Right atrium auricular region (tissue), 2 donors: Measurements from ENCODE around the gene MED20. TPM values are rescaled to one million over a fixed set of nuclear protein-coding genes. Genes with fewer than 3 reads are reported as not detected.

Experiments used
- DNase-seq: peaks from one replicate; pipeline ENCODE4 v3.0.0-alpha.2; 2019; ENCODE audit warnings: low spot score
- H3K27ac ChIP-seq, 2 donors: fragments of 200-600 bp; sonication (generic); 1 replicate in 1 of 2; 2 replicates in 1 of 2; pipeline ENCODE4 v1.5.1; 2016 to 2019
- H3K27me3 ChIP-seq, 2 donors: fragments of 200-600 bp; sonication (generic); one replicate each; pipeline versions ENCODE4 v1.5.1 to v1.6.0; 2017 to 2019
- H3K36me3 ChIP-seq: fragments of 200-600 bp; sonication (generic); one replicate; pipeline ENCODE4 v1.5.1; 2016
- H3K4me1 ChIP-seq, 2 donors: fragments of 200-600 bp; sonication (generic); one replicate each; pipeline versions ENCODE4 v1.5.1 to v1.6.0; 2017 to 2019
- H3K4me3 ChIP-seq, 2 donors: fragments of 200-600 bp; sonication (generic); 1 replicate in 1 of 2; 2 replicates in 1 of 2; pipeline ENCODE4 v1.5.1; 2017 to 2019; ENCODE audit warnings: mild to moderate bottlenecking in 1 of 2, moderate library complexity in 1 of 2
- H3K9me3 ChIP-seq, 2 donors: fragments of 200-600 bp; sonication (generic); one replicate each; pipeline ENCODE4 v1.5.1; 2019
- CTCF ChIP-seq, 2 donors: fragments of 200-600 bp; sonication (generic); IDR thresholded peaks; one replicate each; pipeline ENCODE4 v1.5.1; 2019; ENCODE audit warnings: antibody characterized with exemption in 2 of 2
- total RNA-seq, 2 donors: library from RNA; depleted of rRNA; stranded (reverse); fragments of >200 nt; gene quantifications; one replicate each; pipeline ENCODE4 v1.1.0, GENCODE V29; 2016

The MED20 gene
- total RNA-seq, 2 donors from 2014 or later, result 8.6 to 8.8 TPM

GRCh38 chr6:41884957-41885356 is 36.0 kb downstream of the MED20 start:
- no peak for DNase-seq
- Histone ChIP-seq H3K36me3 (no peaks in the 10 kb centered on the region), H3K4me1 (no peaks in the 10 kb centered on the region), H3K4me3 (no peak overlapping the region), H3K9me3 (no peaks in the 10 kb centered on the region), H3K27me3 (no peaks in the 10 kb centered on the region), H3K27ac (no peak overlapping the region)
- no peak for TF ChIP-seq CTCF (IDR thresholded peaks at IDR 0.05)

- DNase-seq, result no peak
- Histone ChIP-seq H3K27ac (no peak overlapping the region), H3K27me3 (no peaks in the 10 kb centered on the region), H3K4me1 (no peaks in the 10 kb centered on the region), H3K4me3 (no peak overlapping the region), H3K36me3 (no peaks in the 10 kb centered on the region), H3K9me3 (no peaks in the 10 kb centered on the region)
- no peak for TF ChIP-seq CTCF (IDR thresholded peaks at IDR 0.05)
Observed at GRCh38 chr6:41881506-41881905, 39.4 kb downstream of the MED20 start.

GRCh38 chr6:41878961-41879405 is 42.0 kb downstream of the MED20 start:
- no peaks in the 10 kb centered on the region for H3K9me3 ChIP-seq
- no peak for TF ChIP-seq CTCF (IDR thresholded peaks at IDR 0.05)
- no peak overlapping the region for H3K4me3 ChIP-seq
- H3K27ac ChIP-seq, result no peak overlapping the region
- no peaks in the 10 kb centered on the region for H3K27me3 ChIP-seq
- H3K4me1 ChIP-seq, result no peaks in the 10 kb centered on the region
- no peak for DNase-seq
- H3K36me3 ChIP-seq, result no peaks in the 10 kb centered on the region

- H3K9me3 ChIP-seq, result no peaks in the 10 kb centered on the region
- no peaks in the 10 kb centered on the region for H3K27me3 ChIP-seq
- no peak overlapping the region for H3K27ac ChIP-seq
- H3K4me1 ChIP-seq, result no peaks in the 10 kb centered on the region
- no peak for DNase-seq
- TF ChIP-seq CTCF (IDR thresholded peaks at IDR 0.05), result no peak
- H3K36me3 ChIP-seq, result no peaks in the 10 kb centered on the region
- H3K4me3 ChIP-seq, result no peak overlapping the region
Observed at GRCh38 chr6:41878246-41878645, 42.7 kb downstream of the MED20 start.

- no peak overlapping the region for H3K4me3 ChIP-seq
- TF ChIP-seq CTCF (IDR thresholded peaks at IDR 0.05), result no peak
- no peaks in the 10 kb centered on the region for H3K27me3 ChIP-seq
- H3K4me1 ChIP-seq, result no peaks in the 10 kb centered on the region
- no peaks in the 10 kb centered on the region for H3K36me3 ChIP-seq
- no peak overlapping the region for H3K27ac ChIP-seq
- no peaks in the 10 kb centered on the region for H3K9me3 ChIP-seq
- DNase-seq, result no peak
Observed at GRCh38 chr6:41877051-41877680, 43.8 kb downstream of the MED20 start.

GRCh38 chr6:41874741-41875140 is 46.2 kb downstream of the MED20 start:
- no peaks in the 10 kb centered on the region for H3K9me3 ChIP-seq

More at GRCh38 chr6:41874741-41875140, 46.2 kb downstream of the MED20 start:
- Histone ChIP-seq H3K36me3 (no peaks in the 10 kb centered on the region), H3K4me3 (no peak overlapping the region), H3K27ac (no peak overlapping the region), H3K27me3 (no peaks in the 10 kb centered on the region), H3K4me1 (no peaks in the 10 kb centered on the region)
- no peak for TF ChIP-seq CTCF (IDR thresholded peaks at IDR 0.05)
- DNase-seq, result no peak
